Measurements from ENCODE around the gene ADH5. TPM values are rescaled to one million over a fixed set of nuclear protein-coding genes. Genes with fewer than 3 reads are reported as not detected.
A peak's percentile ranks its signal among the peaks of the same experiment; 100 is the strongest.

ADH5 gene
- total and polyA plus RNA-seq, 10 of the 15 experiments (the other 5 are each of a cell fraction or from before 2014, with no cell fraction given) = 48.5 to 159 (median 95.3) TPM

GRCh38 chr4:99029018-99029735 is 59.4 kb downstream of the ADH5 start:
- H3K36me3 ChIP-seq (ENCODE audit: control insufficient read depth in 2 of 2, insufficient read depth in 2 of 2, low read length in 1 of 2) = no peaks in the 10 kb centered on the region; a peak in 1 of 4 replicates
- no peak overlapping the region for H3K27ac ChIP-seq (ENCODE audit: control insufficient read depth, insufficient read depth)
- no peak overlapping the region for H2AFZ ChIP-seq (ENCODE audit: control insufficient read depth, low read depth, low read length)
- WGBS (ENCODE audit: insufficient coverage, insufficient replicate concordance, low lambda C conversion rate, missing lambda C conversion rate) = 59% methylated on average over 1 of the region's 1 CpG
- ChIA-PET SMC1A (ENCODE audit: uncharacterized antibody, unreplicated experiment) (interaction anchor here (1.0 to 2.2 kb wide), 7 partner anchors 9 to 34 kb away, joined by 3 to 15 read pairs (median 4); partner anchors contain the start of gene METAP1), CTCF (interaction anchor here (0.6 to 2.3 kb wide), 7 partner anchors 27 to 561 kb away, joined by 3 to 19 read pairs (median 4); partner anchors contain the start of gene METAP1), RAD21 (ENCODE audit: unreplicated experiment) (interaction anchor here (1.1 to 3.7 kb wide), 4 partner anchors 27 to 33 kb away, joined by 3 to 19 read pairs (median 4); partner anchors contain the start of gene METAP1), POLR2A (no interaction called here)
- BruUV-seq (replicated peaks) = no TSS peak
- FAIRE-seq = no peak
- H3K4me1 ChIP-seq (ENCODE audit: control insufficient read depth, insufficient read depth, low read length) = peaks cover 4% of the 10 kb centered on the region; the same call in 1 of the 2 replicates
- ATAC-seq = peak; percentile 60
- in situ Hi-C loops (cut with MboI) (no loop called here), intact Hi-C loops (cut with micrococcal nuclease; ENCODE audit: unreplicated experiment) (no loop called here)
- no peaks in the 10 kb centered on the region for H3K9me3 ChIP-seq (replicated peaks; ENCODE audit: control insufficient read depth, insufficient read depth, low read length)
- no peaks in the 10 kb centered on the region for H3K27me3 ChIP-seq (replicated peaks in 1 of 2; ENCODE audit: control insufficient read depth in 2 of 2, insufficient read depth in 2 of 2, low read length in 1 of 2)
- no peak for DNase-seq (ENCODE audit: low read depth, low spot score)
- H3K79me2 ChIP-seq (ENCODE audit: control insufficient read depth, insufficient read depth, low read length) = peaks cover 19% of the 10 kb centered on the region
- H3K9ac ChIP-seq (ENCODE audit: control insufficient read depth, insufficient read depth, low read length) = no peak overlapping the region
- H4K20me1 ChIP-seq (ENCODE audit: control insufficient read depth, insufficient read depth) = no peaks in the 10 kb centered on the region
- H3K4me2 ChIP-seq (ENCODE audit: control insufficient read depth, insufficient read depth) = no peak overlapping the region
- no peak overlapping the region for H3K4me3 ChIP-seq
- TF ChIP-seq NKRF (conservative IDR thresholded peaks at IDR 0.05) (no peak), BACH1 (IDR thresholded peaks at IDR 0.05; ENCODE audit: borderline replicate concordance) (no peak), FOXM1 (IDR thresholded peaks at IDR 0.05; ENCODE audit: low read depth, low read length) (no peak), SMARCA5 (IDR thresholded peaks at IDR 0.05) (no peak), CREM (IDR thresholded peaks at IDR 0.05; ENCODE audit: low read depth) (no peak), MYB (IDR thresholded peaks at IDR 0.05; ENCODE audit: borderline replicate concordance, low read depth, low read length) (no peak), CUX1 (IDR thresholded peaks at IDR 0.05; ENCODE audit: insufficient replicate concordance, low read depth, low read length) (no peak), EED (IDR thresholded peaks at IDR 0.05; ENCODE audit: low read depth) (no peak), REST (IDR thresholded peaks at IDR 0.05; ENCODE audit: low read depth, low read length) (no peak), RELA (IDR thresholded peaks at IDR 0.05; ENCODE audit: borderline replicate concordance, partially characterized antibody) (no peak), ZNF217 (IDR thresholded peaks at IDR 0.05) (no peak), KLF5 (IDR thresholded peaks at IDR 0.05; ENCODE audit: partially characterized antibody) (no peak), PAX5 (IDR thresholded peaks at IDR 0.05; ENCODE audit: borderline replicate concordance, low read depth, low read length) (no peak)

All from GM12878 (cell line).